ENCODE results near the gene PODNL1. TPM values are rescaled to one million over a fixed set of nuclear protein-coding genes. Genes with fewer than 3 reads are reported as not detected.

PODNL1 gene
- total RNA-seq, 1 experiment from 2014 or later = 6.4 TPM

GRCh38 chr19:13882836-13883235 lies 55.4 kb downstream of the PODNL1 start:
- peaks cover 27% of the 10 kb centered on the region for H3K4me1 ChIP-seq (replicated peaks; ENCODE audit: insufficient read depth)
- no peaks in the 10 kb centered on the region for H3K79me2 ChIP-seq (ENCODE audit: low read depth)
- H3F3A ChIP-seq (ENCODE audit: insufficient read depth, low read depth) = peaks cover 13% of the 10 kb centered on the region
- no peak for DNase-seq
- H3K4me3 ChIP-seq = no peak overlapping the region
- no TSS peak for BruUV-seq (replicated peaks)
- H3K27me3 ChIP-seq (ENCODE audit: insufficient read depth, low read depth) = no peaks in the 10 kb centered on the region
- H3K36me3 ChIP-seq (ENCODE audit: low read depth) = no peaks in the 10 kb centered on the region
- ChIA-PET CTCF (no interaction called here), POLR2A (ENCODE audit: unreplicated experiment) (no interaction called here)
- H4K20me1 ChIP-seq (ENCODE audit: insufficient read depth) = no peaks in the 10 kb centered on the region
- no peaks in the 10 kb centered on the region for H3K9me3 ChIP-seq (ENCODE audit: insufficient read depth, low read depth)
- intact Hi-C loops (cut with micrococcal nuclease; ENCODE audit: unreplicated experiment) = loop anchor here (5.0 kb wide), 1 partner anchor 324 kb away; the partner anchor contains the start of gene ADGRL1
- H2AFZ ChIP-seq = no peak overlapping the region
- H3K4me2 ChIP-seq = no peak overlapping the region
- TF ChIP-seq CTCF (conservative IDR thresholded peaks at IDR 0.05) = no peak
- no peak for TF ChIP-seq EZH2 (IDR thresholded peaks at IDR 0.05; ENCODE audit: low read depth)
- H3K9me2 ChIP-seq (ENCODE audit: insufficient read depth) = no peaks in the 10 kb centered on the region
- no peak overlapping the region for H3K27ac ChIP-seq

- TF ChIP-seq CTCF (conservative IDR thresholded peaks at IDR 0.05) (no peak), EZH2 (IDR thresholded peaks at IDR 0.05; ENCODE audit: low read depth) (no peak)
Observed at GRCh38 chr19:13882419-13882795, 55.8 kb downstream of the PODNL1 start.

GRCh38 chr19:13881692-13882418 lies 56.4 kb downstream of the PODNL1 start:
- Histone ChIP-seq H3K27ac (no peak overlapping the region), H3F3A (ENCODE audit: insufficient read depth, low read depth) (peaks cover 11% of the 10 kb centered on the region), H2AFZ (no peak overlapping the region), H4K20me1 (ENCODE audit: insufficient read depth) (no peaks in the 10 kb centered on the region), H3K27me3 (ENCODE audit: insufficient read depth, low read depth) (no peaks in the 10 kb centered on the region), H3K4me2 (no peak overlapping the region), H3K9me2 (ENCODE audit: insufficient read depth) (no peaks in the 10 kb centered on the region), H3K9me3 (ENCODE audit: insufficient read depth, low read depth) (no peaks in the 10 kb centered on the region), H3K36me3 (ENCODE audit: low read depth) (no peaks in the 10 kb centered on the region), H3K4me1 (replicated peaks; ENCODE audit: insufficient read depth) (peaks cover 17% of the 10 kb centered on the region), H3K4me3 (no peak overlapping the region), H3K79me2 (ENCODE audit: low read depth) (no peaks in the 10 kb centered on the region)
- POLR2A ChIA-PET (ENCODE audit: unreplicated experiment) = interaction anchor here (0.6 to 0.8 kb wide), 2 partner anchors 143 to 515 kb away, joined by 3 read pairs; no protein-coding TSS in a partner anchor
- DNase-seq = no peak
- TF ChIP-seq EZH2 (IDR thresholded peaks at IDR 0.05; ENCODE audit: low read depth) (no peak), CTCF (conservative IDR thresholded peaks at IDR 0.05) (no peak)
- CTCF ChIA-PET = interaction anchor here (1.1 kb wide), 1 partner anchor 466 kb away, joined by 5 read pairs; no protein-coding TSS in a partner anchor
- no TSS peak for BruUV-seq (replicated peaks)
- intact Hi-C loops (cut with micrococcal nuclease; ENCODE audit: unreplicated experiment) = loop anchor here (2.0 to 5.0 kb wide), 3 partner anchors 71 to 525 kb away; partner anchors contain the start of genes ADGRL1 and DCAF15

More at GRCh38 chr19:13882419-13882795, 55.8 kb downstream of the PODNL1 start:
- intact Hi-C loops (cut with micrococcal nuclease; ENCODE audit: unreplicated experiment) = loop anchor here (5.0 kb wide), 1 partner anchor 325 kb away; the partner anchor contains the start of gene ADGRL1
- BruUV-seq (replicated peaks) = no TSS peak
- peaks cover 13% of the 10 kb centered on the region for H3F3A ChIP-seq (ENCODE audit: insufficient read depth, low read depth)
- ChIA-PET POLR2A (ENCODE audit: unreplicated experiment) (no interaction called here), CTCF (no interaction called here)
- no peaks in the 10 kb centered on the region for H3K27me3 ChIP-seq (ENCODE audit: insufficient read depth, low read depth)
- H3K4me3 ChIP-seq = no peak overlapping the region
- no peaks in the 10 kb centered on the region for H3K9me3 ChIP-seq (ENCODE audit: insufficient read depth, low read depth)
- no peaks in the 10 kb centered on the region for H4K20me1 ChIP-seq (ENCODE audit: insufficient read depth)
- DNase-seq = no peak
- H3K4me1 ChIP-seq (replicated peaks; ENCODE audit: insufficient read depth) = peaks cover 23% of the 10 kb centered on the region
- H3K79me2 ChIP-seq (ENCODE audit: low read depth) = no peaks in the 10 kb centered on the region
- H3K36me3 ChIP-seq (ENCODE audit: low read depth) = no peaks in the 10 kb centered on the region
- no peak overlapping the region for H3K27ac ChIP-seq
- H3K4me2 ChIP-seq = no peak overlapping the region
- no peak overlapping the region for H2AFZ ChIP-seq
- H3K9me2 ChIP-seq (ENCODE audit: insufficient read depth) = no peaks in the 10 kb centered on the region
